Astrocyte (in vitro differentiated cells and primary cell): ENCODE results near the gene MRPL57. TPM values are rescaled to one million over a fixed set of nuclear protein-coding genes. Genes with fewer than 3 reads are reported as not detected.
A peak's percentile ranks its signal among the peaks of the same experiment; 100 is the strongest.

ENCODE experiments used
- DNase-seq: peaks from one replicate; pipeline ENCODE4 v3.0.0-alpha.2; 2010; ENCODE audit warnings: low read depth
- FAIRE-seq: peaks from 2 replicates; lab custom pipeline; 2011; peaks lifted over from hg19 to GRCh38; lab: Jason Lieb, UNC
- H2AFZ ChIP-seq: 2 replicates; pipeline ENCODE4 v1.6.0; 2012; ENCODE audit warnings: low read depth, low read length, inconsistent platforms
- H3K27ac ChIP-seq: 2 replicates; pipeline ENCODE4 v1.5.1; 2011; ENCODE audit warnings: low read depth, low read length, inconsistent platforms
- H3K27me3 ChIP-seq: 2 replicates; pipeline ENCODE4 v1.6.0; 2011; ENCODE audit warnings: low read length, inconsistent platforms; ENCODE audit not compliant: insufficient read depth
- H3K36me3 ChIP-seq: 2 replicates; pipeline ENCODE4 v1.5.1; 2011; ENCODE audit warnings: low read length, inconsistent platforms; ENCODE audit not compliant: insufficient read depth
- H3K4me1 ChIP-seq: 2 replicates; pipeline ENCODE4 v1.5.1; 2011; ENCODE audit warnings: low read length, inconsistent platforms; ENCODE audit not compliant: insufficient read depth
- H3K4me2 ChIP-seq: 2 replicates; pipeline ENCODE4 v1.6.0; 2012; ENCODE audit warnings: low read length, inconsistent platforms
- H3K4me3 ChIP-seq: 2 replicates; pipeline ENCODE4 v1.5.1; 2011; ENCODE audit warnings: low read depth, mild to moderate bottlenecking, low read length, inconsistent platforms; ENCODE audit not compliant: insufficient read depth
- H3K79me2 ChIP-seq: 2 replicates; pipeline ENCODE4 v1.6.0; 2012; ENCODE audit warnings: mild to moderate bottlenecking, low read length, inconsistent platforms; ENCODE audit not compliant: insufficient read depth
- H3K9ac ChIP-seq: 2 replicates; pipeline ENCODE4 v1.6.0; 2012; ENCODE audit warnings: mild to moderate bottlenecking, low read length, inconsistent platforms
- H3K9me3 ChIP-seq: 2 replicates; pipeline ENCODE4 v1.5.1; 2012; ENCODE audit warnings: low read depth, mild to moderate bottlenecking, low read length, inconsistent platforms; ENCODE audit not compliant: insufficient read depth
- H4K20me1 ChIP-seq: 2 replicates; pipeline ENCODE4 v1.6.0; 2012; ENCODE audit warnings: low read length, inconsistent platforms; ENCODE audit not compliant: insufficient read depth
- H3K27ac Mint-ChIP-seq: one replicate; pipeline ENCODE4 v1.8.0; 2021; ENCODE audit warnings: mild to moderate bottlenecking, mixed read lengths; ENCODE audit not compliant: unreplicated experiment
- H3K27me3 Mint-ChIP-seq: one replicate; pipeline ENCODE4 v1.8.0; 2021; ENCODE audit warnings: low read depth, mixed read lengths; ENCODE audit not compliant: unreplicated experiment
- H3K36me3 Mint-ChIP-seq: one replicate; pipeline ENCODE4 v1.8.0; 2021; ENCODE audit warnings: low read depth, mixed read lengths; ENCODE audit not compliant: unreplicated experiment
- H3K4me1 Mint-ChIP-seq: one replicate; pipeline ENCODE4 v1.8.0; 2021; ENCODE audit warnings: low read depth, mixed read lengths; ENCODE audit not compliant: unreplicated experiment
- H3K4me3 Mint-ChIP-seq: one replicate; pipeline ENCODE4 v1.8.0; 2021; ENCODE audit warnings: mild to moderate bottlenecking, moderate library complexity, mixed read lengths; ENCODE audit not compliant: unreplicated experiment
- H3K9me3 Mint-ChIP-seq: one replicate; pipeline ENCODE4 v1.8.0; 2021; ENCODE audit warnings: mild to moderate bottlenecking, mixed read lengths; ENCODE audit not compliant: unreplicated experiment
- CTCF ChIP-seq: IDR thresholded peaks from 2 replicates; pipeline ENCODE4 v1.5.1; 2011; ENCODE audit warnings: low read depth, mild to moderate bottlenecking, inconsistent platforms, low read length, moderate library complexity; ENCODE audit not compliant: insufficient read depth
- EZH2 ChIP-seq: IDR thresholded peaks from 2 replicates; pipeline ENCODE4 v1.6.1; 2012; ENCODE audit warnings: mild to moderate bottlenecking, low read length, inconsistent platforms; ENCODE audit not compliant: insufficient read depth
- total RNA-seq: library from RNA; stranded (reverse); gene quantifications from 2 replicates; pipeline ENCODE4 v1.2.1, GENCODE V29; 2021

The MRPL57 gene
- total RNA-seq, 1 donor from 2014 or later = 14.2 TPM

- H3K9ac ChIP-seq = no peak overlapping the region
Observed at GRCh38 chr13:21147827-21148226, 28.6 kb upstream of the MRPL57 start.

GRCh38 chr13:21148557-21149258, 27.8 kb upstream of the MRPL57 start:
- peak overlapping the region; percentile 24 for H3K27ac ChIP-seq
- Mint-ChIP-seq H3K9me3 (no peaks in the 10 kb centered on the region), H3K27me3 (no peaks in the 10 kb centered on the region), H3K4me1 (peaks cover 10% of the 10 kb centered on the region), H3K36me3 (no peaks in the 10 kb centered on the region), H3K27ac (no peak overlapping the region), H3K4me3 (no peak overlapping the region)
- H3K79me2 ChIP-seq = peaks cover 20% of the 10 kb centered on the region
- H3K36me3 ChIP-seq = peaks cover 10% of the 10 kb centered on the region
- no peaks in the 10 kb centered on the region for H3K9me3 ChIP-seq
- H3K4me3 ChIP-seq = no peak overlapping the region
- H3K9ac ChIP-seq = no peak overlapping the region
- H2AFZ ChIP-seq = no peak overlapping the region
- no peak for FAIRE-seq
- H3K27me3 ChIP-seq = no peaks in the 10 kb centered on the region
- H4K20me1 ChIP-seq = peaks cover 21% of the 10 kb centered on the region
- H3K4me2 ChIP-seq = no peak overlapping the region
- TF ChIP-seq EZH2 (no peak), CTCF (no peak)
- peaks cover 9% of the 10 kb centered on the region for H3K4me1 ChIP-seq
- no peak for DNase-seq

More at GRCh38 chr13:21147827-21148226, 28.6 kb upstream of the MRPL57 start:
- Histone ChIP-seq H3K79me2 (peaks cover 29% of the 10 kb centered on the region), H3K36me3 (peaks cover 18% of the 10 kb centered on the region), H3K4me2 (no peak overlapping the region), H3K4me1 (peaks cover 9% of the 10 kb centered on the region), H4K20me1 (peaks cover 30% of the 10 kb centered on the region), H3K27ac (no peak overlapping the region), H3K4me3 (no peak overlapping the region), H3K9me3 (no peaks in the 10 kb centered on the region), H2AFZ (no peak overlapping the region), H3K27me3 (no peaks in the 10 kb centered on the region)
- DNase-seq = no peak
- Mint-ChIP-seq H3K27ac (no peak overlapping the region), H3K9me3 (no peaks in the 10 kb centered on the region), H3K36me3 (peaks cover under 1% of the 10 kb centered on the region), H3K27me3 (no peaks in the 10 kb centered on the region), H3K4me1 (peaks cover 13% of the 10 kb centered on the region), H3K4me3 (no peak overlapping the region)
- no peak for TF ChIP-seq CTCF
- no peak for TF ChIP-seq EZH2
- FAIRE-seq = no peak

- Histone ChIP-seq H3K79me2 (peaks cover 13% of the 10 kb centered on the region), H3K9me3 (no peaks in the 10 kb centered on the region), H3K4me3 (no peak overlapping the region), H3K27ac (peak overlapping the region; percentile 34), H3K36me3 (peaks cover 15% of the 10 kb centered on the region), H3K9ac (no peak overlapping the region), H2AFZ (no peak overlapping the region), H3K27me3 (no peaks in the 10 kb centered on the region), H3K4me2 (peak overlapping the region; percentile 36), H3K4me1 (peaks cover 9% of the 10 kb centered on the region), H4K20me1 (peaks cover 14% of the 10 kb centered on the region)
- H3K4me1 Mint-ChIP-seq = peaks cover 10% of the 10 kb centered on the region
- H3K27ac Mint-ChIP-seq = no peak overlapping the region
- H3K9me3 Mint-ChIP-seq = no peaks in the 10 kb centered on the region
- TF ChIP-seq CTCF = no peak
- TF ChIP-seq EZH2 = no peak
- DNase-seq (peak; percentile 31), FAIRE-seq (no peak)
- H3K36me3 Mint-ChIP-seq = no peaks in the 10 kb centered on the region
- H3K27me3 Mint-ChIP-seq = no peaks in the 10 kb centered on the region
- H3K4me3 Mint-ChIP-seq = no peak overlapping the region
Observed at GRCh38 chr13:21149568-21149967, 26.9 kb upstream of the MRPL57 start.
